Skin of body (tissue), 2 donors: Measurements from ENCODE around the gene ADD3. TPM values are rescaled to one million over a fixed set of nuclear protein-coding genes. Genes with fewer than 3 reads are reported as not detected.
"Not testable (repeated sequence)": the region's sequence is repeated elsewhere in the genome, so short reads cannot be mapped to it uniquely, and the experiment has no call there.

Source experiments
- DNase-seq: peaks from one replicate; lab custom pipeline; 2025; lab: John Stamatoyannopoulos, UW
- total RNA-seq: library from RNA; depleted of rRNA; stranded (reverse); fragments of >200 nt; gene quantifications from one replicate; pipeline ENCODE4 v1.2.3, GENCODE V29; 2014

The ADD3 gene
- total RNA-seq, 1 donor from 2014 or later, result 213 TPM

GRCh38 chr10:110032801-110033700, 25.3 kb downstream of the ADD3 start:
- DNase-seq, result no peak

- no peak for DNase-seq
Measured at GRCh38 chr10:110033701-110034235, 26.0 kb downstream of the ADD3 start.

GRCh38 chr10:110034596-110034995, 26.8 kb downstream of the ADD3 start:
- no peak for DNase-seq

GRCh38 chr10:110035070-110035921, 27.5 kb downstream of the ADD3 start:
- DNase-seq, result no peak

- DNase-seq, result no peak
Measured at GRCh38 chr10:110036640-110037039, 28.9 kb downstream of the ADD3 start.

GRCh38 chr10:110039254-110039653, 31.5 kb downstream of the ADD3 start:
- DNase-seq, result no peak

GRCh38 chr10:110040108-110040507, 32.3 kb downstream of the ADD3 start:
- no peak for DNase-seq

- no peak for DNase-seq
Measured at GRCh38 chr10:110040767-110041478, 33.1 kb downstream of the ADD3 start.

GRCh38 chr10:110041479-110041829, 33.7 kb downstream of the ADD3 start:
- no peak for DNase-seq

- no peak for DNase-seq
Measured at GRCh38 chr10:110042181-110042580, 34.4 kb downstream of the ADD3 start.

GRCh38 chr10:110042891-110043290, 35.1 kb downstream of the ADD3 start:
- no peak for DNase-seq

GRCh38 chr10:110044681-110045080, 36.9 kb downstream of the ADD3 start:
- no peak for DNase-seq

- DNase-seq, result no peak
Measured at GRCh38 chr10:110045772-110046171, 38.0 kb downstream of the ADD3 start.

- DNase-seq, result not testable (repeated sequence)
Measured at GRCh38 chr10:110048145-110048544, 40.4 kb downstream of the ADD3 start.

- DNase-seq, result no peak
Measured at GRCh38 chr10:110048781-110049180, 41.0 kb downstream of the ADD3 start.

GRCh38 chr10:110049889-110050591, 42.3 kb downstream of the ADD3 start:
- DNase-seq, result not testable (repeated sequence)

- no peak for DNase-seq
Measured at GRCh38 chr10:110051487-110051886, 43.7 kb downstream of the ADD3 start.

GRCh38 chr10:110052916-110053315, 45.1 kb downstream of the ADD3 start:
- no peak for DNase-seq

- no peak for DNase-seq
Measured at GRCh38 chr10:110056822-110057221, 49.0 kb downstream of the ADD3 start.

- peak; percentile 52 for DNase-seq
Measured at GRCh38 chr10:110057456-110057855, 49.7 kb downstream of the ADD3 start.

- DNase-seq, result no peak
Measured at GRCh38 chr10:110058212-110058611, 50.4 kb downstream of the ADD3 start.
